ENCODE data around the gene KSR2. TPM values are rescaled to one million over a fixed set of nuclear protein-coding genes. Genes with fewer than 3 reads are reported as not detected.

Gene KSR2
- total and polyA plus RNA-seq, 2 of the 13 experiments (the other 11 are each of a cell fraction or from before 2014, with no cell fraction given): 0.02 TPM; not detected in 1

GRCh38 chr12:117523971-117524370, 444.8 kb downstream of the KSR2 start:
- 54% methylated on average over 4 of the region's 4 CpGs for WGBS (ENCODE audit: low lambda C conversion rate)
- CTCF ChIA-PET (ENCODE audit: low intra/inter-chr PET ratio, low total read pairs): no interaction called here
- peaks cover 9% of the 10 kb centered on the region for H3K4me1 ChIP-seq (ENCODE audit: insufficient read depth, low read length)
- peaks cover 0 to 9% of the 10 kb centered on the region in 2 experiments; a peak in 1 of 5 replicates for H3K27me3 ChIP-seq (ENCODE audit: control insufficient read depth in 1 of 2, insufficient read depth in 2 of 2, low read length in 2 of 2)
- POLR2A ChIA-PET: no interaction called here
- no TSS peak for BruUV-seq (replicated peaks)
- in situ Hi-C loops (cut with HindIII; ENCODE audit: extremely low pct_ligation_motif_present, low pct_unique_long_range_greater_than_20kb) (no loop called here), intact Hi-C loops (cut with micrococcal nuclease; ENCODE audit: unreplicated experiment) (no loop called here)
- no peaks in the 10 kb centered on the region for H3K9me3 ChIP-seq (ENCODE audit: low read length)
- H3K27ac ChIP-seq (ENCODE audit: extremely low read length, insufficient read depth, low read length): no peak overlapping the region
- H3K36me3 ChIP-seq (replicated peaks in 1 of 2; ENCODE audit: control insufficient read depth in 1 of 2, insufficient read depth in 2 of 2, low read length in 2 of 2): no peaks in the 10 kb centered on the region
- ATAC-seq: no peak
- no peaks in the 10 kb centered on the region for H3K79me2 ChIP-seq (ENCODE audit: insufficient read depth, low read length)
- FAIRE-seq: no peak
- H3K9ac ChIP-seq (ENCODE audit: insufficient read depth, low read depth, low read length): no peak overlapping the region
- H4K20me1 ChIP-seq (ENCODE audit: insufficient read depth, low read length): no peaks in the 10 kb centered on the region
- no peak overlapping the region for H2AFZ ChIP-seq (ENCODE audit: low read length)
- no peak overlapping the region for H3K4me2 ChIP-seq (ENCODE audit: low read depth, low read length)
- no peak overlapping the region for H3K4me3 ChIP-seq (replicated peaks in 1 of 3; ENCODE audit: insufficient read depth in 1 of 3, low read depth in 2 of 3, low read length in 3 of 3)
- DNase-seq (ENCODE audit: low spot score): no peak
- no peak for TF ChIP-seq ATF3 (CRISPR knock-in tag; IDR thresholded peaks at IDR 0.05)
- TF ChIP-seq, protein P1, sequence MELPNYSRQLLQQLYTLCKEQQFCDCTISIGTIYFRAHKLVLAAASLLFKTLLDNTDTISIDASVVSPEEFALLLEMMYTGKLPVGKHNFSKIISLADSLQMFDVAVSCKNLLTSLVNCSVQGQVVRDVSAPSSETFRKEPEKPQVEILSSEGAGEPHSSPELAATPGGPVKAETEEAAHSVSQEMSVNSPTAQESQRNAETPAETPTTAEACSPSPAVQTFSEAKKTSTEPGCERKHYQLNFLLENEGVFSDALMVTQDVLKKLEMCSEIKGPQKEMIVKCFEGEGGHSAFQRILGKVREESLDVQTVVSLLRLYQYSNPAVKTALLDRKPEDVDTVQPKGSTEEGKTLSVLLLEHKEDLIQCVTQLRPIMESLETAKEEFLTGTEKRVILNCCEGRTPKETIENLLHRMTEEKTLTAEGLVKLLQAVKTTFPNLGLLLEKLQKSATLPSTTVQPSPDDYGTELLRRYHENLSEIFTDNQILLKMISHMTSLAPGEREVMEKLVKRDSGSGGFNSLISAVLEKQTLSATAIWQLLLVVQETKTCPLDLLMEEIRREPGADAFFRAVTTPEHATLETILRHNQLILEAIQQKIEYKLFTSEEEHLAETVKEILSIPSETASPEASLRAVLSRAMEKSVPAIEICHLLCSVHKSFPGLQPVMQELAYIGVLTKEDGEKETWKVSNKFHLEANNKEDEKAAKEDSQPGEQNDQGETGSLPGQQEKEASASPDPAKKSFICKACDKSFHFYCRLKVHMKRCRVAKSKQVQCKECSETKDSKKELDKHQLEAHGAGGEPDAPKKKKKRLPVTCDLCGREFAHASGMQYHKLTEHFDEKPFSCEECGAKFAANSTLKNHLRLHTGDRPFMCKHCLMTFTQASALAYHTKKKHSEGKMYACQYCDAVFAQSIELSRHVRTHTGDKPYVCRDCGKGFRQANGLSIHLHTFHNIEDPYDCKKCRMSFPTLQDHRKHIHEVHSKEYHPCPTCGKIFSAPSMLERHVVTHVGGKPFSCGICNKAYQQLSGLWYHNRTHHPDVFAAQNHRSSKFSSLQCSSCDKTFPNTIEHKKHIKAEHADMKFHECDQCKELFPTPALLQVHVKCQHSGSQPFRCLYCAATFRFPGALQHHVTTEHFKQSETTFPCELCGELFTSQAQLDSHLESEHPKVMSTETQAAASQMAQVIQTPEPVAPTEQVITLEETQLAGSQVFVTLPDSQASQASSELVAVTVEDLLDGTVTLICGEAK (IDR thresholded peaks at IDR 0.05): no peak
- TF ChIP-seq, protein P1 (CRISPR knock-in tag; IDR thresholded peaks at IDR 0.05): no peak
- no peak for TF ChIP-seq YEATS2 (CRISPR knock-in tag; IDR thresholded peaks at IDR 0.05; ENCODE audit: borderline replicate concordance)
- no peak for TF ChIP-seq ZNF883 (CRISPR knock-in tag; IDR thresholded peaks at IDR 0.05; ENCODE audit: not compliant biosample characterization)
- TF ChIP-seq, protein P2, sequence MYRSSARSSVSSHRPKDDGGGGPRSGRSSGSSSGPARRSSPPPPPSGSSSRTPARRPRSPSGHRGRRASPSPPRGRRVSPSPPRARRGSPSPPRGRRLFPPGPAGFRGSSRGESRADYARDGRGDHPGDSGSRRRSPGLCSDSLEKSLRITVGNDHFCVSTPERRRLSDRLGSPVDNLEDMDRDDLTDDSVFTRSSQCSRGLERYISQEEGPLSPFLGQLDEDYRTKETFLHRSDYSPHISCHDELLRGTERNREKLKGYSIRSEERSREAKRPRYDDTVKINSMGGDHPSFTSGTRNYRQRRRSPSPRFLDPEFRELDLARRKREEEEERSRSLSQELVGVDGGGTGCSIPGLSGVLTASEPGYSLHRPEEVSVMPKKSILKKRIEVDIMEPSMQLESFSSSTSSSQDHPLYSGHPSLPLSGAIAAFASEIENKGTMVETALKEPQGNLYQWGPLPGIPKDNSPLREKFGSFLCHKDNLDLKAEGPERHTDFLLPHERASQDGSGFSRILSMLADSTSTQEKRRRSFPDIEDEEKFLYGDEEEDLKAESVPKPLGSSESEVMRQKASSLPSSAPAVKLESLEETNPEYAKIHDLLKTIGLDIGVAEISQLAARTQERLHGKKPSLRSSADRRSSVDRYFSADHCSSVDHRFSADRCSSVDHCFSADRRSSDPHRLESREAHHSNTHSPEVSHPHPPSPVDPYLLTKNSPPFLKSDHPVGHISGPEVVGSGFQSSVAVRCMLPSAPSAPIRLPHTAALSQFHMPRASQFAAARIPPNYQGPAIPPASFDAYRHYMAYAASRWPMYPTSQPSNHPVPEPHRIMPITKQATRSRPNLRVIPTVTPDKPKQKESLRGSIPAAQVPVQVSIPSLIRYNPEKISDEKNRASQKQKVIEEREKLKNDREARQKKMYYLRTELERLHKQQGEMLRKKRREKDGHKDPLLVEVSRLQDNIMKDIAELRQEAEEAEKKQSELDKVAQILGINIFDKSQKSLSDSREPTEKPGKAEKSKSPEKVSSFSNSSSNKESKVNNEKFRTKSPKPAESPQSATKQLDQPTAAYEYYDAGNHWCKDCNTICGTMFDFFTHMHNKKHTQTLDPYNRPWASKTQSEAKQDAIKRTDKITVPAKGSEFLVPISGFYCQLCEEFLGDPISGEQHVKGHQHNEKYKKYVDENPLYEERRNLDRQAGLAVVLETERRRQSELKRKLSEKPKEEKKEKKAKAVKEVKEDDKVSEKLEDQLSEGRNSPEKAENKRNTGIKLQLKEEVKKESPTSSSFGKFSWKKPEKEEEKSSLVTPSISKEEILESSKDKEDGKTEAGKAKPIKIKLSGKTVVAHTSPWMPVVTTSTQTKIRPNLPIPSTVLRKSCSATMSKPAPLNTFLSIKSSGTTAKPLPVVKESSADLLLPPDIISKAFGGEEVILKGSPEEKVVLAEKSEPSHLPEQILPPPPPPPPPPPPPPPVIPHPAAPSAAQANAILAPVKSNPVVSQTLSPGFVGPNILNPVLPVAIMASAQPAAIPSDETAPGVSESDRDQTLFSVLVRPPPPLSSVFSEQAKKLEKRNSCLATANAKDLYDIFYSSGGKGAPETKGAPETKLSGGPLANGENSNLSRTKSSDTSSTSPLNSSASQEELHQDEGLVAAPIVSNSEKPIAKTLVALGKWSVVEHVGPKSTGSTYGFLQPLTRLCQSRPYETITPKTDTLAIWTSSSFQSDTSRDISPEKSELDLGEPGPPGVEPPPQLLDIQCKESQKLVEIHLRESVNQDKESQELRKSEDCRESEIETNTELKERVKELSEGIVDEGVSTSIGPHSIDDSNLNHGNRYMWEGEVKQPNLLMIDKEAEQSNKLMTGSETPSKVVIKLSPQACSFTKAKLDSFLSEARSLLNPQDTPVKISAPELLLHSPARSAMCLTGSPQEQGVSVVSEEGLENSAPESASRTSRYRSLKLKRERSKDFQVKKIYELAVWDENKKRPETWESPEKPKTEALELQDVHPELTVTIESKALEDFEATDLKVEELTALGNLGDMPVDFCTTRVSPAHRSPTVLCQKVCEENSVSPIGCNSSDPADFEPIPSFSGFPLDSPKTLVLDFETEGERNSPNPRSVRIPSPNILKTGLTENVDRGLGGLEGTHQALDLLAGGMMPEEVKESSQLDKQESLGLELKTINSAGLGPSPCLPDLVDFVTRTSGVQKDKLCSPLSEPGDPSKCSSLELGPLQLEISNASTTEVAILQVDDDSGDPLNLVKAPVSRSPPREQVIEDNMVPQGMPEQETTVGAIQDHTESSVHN (CRISPR knock-in tag; IDR thresholded peaks at IDR 0.05): no peak

Measured in HepG2 (cell line).